ENCODE results near the gene PELI2. TPM values are rescaled to one million over a fixed set of nuclear protein-coding genes. Genes with fewer than 3 reads are reported as not detected.

The PELI2 gene
- total RNA-seq, 1 experiment from 2014 or later: 2.0 TPM

DNA sequence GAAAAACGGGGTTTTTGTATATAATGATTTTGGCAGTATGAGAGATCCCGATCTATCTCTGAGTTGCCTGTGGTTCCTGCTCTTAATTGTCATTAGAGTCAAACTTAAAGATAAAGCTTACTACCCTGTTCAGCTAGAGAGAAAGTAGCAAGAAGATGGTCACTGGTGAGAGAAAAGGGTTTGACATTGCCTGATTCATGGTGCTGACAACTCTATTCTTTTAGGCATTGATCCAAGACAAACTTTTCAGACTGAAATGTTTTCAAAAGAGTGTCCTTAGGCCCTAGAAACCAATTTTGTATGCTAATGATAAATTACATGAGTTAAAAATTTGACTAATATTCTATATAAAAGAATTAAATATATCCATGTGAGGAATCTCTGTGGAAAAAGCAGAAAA, 35.1 kb downstream of the PELI2 start:
- H3K27me3 ChIP-seq (ENCODE audit: insufficient read depth, low read length): peaks cover 34% of the 10 kb centered on the region

More for the DNA sequence above, 35.1 kb downstream of the PELI2 start:
- no peak overlapping the region for H3K27ac ChIP-seq (ENCODE audit: low read depth, low read length)
- H2AFZ ChIP-seq (ENCODE audit: low read depth, low read length, poor library complexity, severe bottlenecking): no peak overlapping the region
- DNase-seq (ENCODE audit: low read depth, low spot score) (no peak), ATAC-seq (no peak)
- no peaks in the 10 kb centered on the region; the same call in 1 of the 2 replicates for H4K20me1 ChIP-seq (ENCODE audit: insufficient read depth)
- intact Hi-C loops (cut with micrococcal nuclease): loop anchor here (2.0 kb wide), 1 partner anchor 34 kb away; the partner anchor contains the start of gene PELI2
- no peak overlapping the region for H3K4me2 ChIP-seq (ENCODE audit: low read length)
- no peaks in the 10 kb centered on the region for H3K4me1 ChIP-seq (ENCODE audit: control insufficient read depth in 1 of 2, insufficient read depth in 2 of 2, low read length in 2 of 2)
- H3K79me2 ChIP-seq (ENCODE audit: insufficient read depth, low read length): no peaks in the 10 kb centered on the region
- RAD21 ChIA-PET (ENCODE audit: low non-redundant PET in 1 of 2, low total read pairs in 2 of 2, uncharacterized antibody in 2 of 2, unreplicated experiment in 2 of 2): no interaction called here
- no peak overlapping the region for H3K9ac ChIP-seq (ENCODE audit: low read length)
- POLR2A ChIA-PET: no interaction called here
- no peak for TF ChIP-seq ZNF274 (IDR thresholded peaks at IDR 0.05; ENCODE audit: low read depth, low read length)
- TF ChIP-seq, protein P1, sequence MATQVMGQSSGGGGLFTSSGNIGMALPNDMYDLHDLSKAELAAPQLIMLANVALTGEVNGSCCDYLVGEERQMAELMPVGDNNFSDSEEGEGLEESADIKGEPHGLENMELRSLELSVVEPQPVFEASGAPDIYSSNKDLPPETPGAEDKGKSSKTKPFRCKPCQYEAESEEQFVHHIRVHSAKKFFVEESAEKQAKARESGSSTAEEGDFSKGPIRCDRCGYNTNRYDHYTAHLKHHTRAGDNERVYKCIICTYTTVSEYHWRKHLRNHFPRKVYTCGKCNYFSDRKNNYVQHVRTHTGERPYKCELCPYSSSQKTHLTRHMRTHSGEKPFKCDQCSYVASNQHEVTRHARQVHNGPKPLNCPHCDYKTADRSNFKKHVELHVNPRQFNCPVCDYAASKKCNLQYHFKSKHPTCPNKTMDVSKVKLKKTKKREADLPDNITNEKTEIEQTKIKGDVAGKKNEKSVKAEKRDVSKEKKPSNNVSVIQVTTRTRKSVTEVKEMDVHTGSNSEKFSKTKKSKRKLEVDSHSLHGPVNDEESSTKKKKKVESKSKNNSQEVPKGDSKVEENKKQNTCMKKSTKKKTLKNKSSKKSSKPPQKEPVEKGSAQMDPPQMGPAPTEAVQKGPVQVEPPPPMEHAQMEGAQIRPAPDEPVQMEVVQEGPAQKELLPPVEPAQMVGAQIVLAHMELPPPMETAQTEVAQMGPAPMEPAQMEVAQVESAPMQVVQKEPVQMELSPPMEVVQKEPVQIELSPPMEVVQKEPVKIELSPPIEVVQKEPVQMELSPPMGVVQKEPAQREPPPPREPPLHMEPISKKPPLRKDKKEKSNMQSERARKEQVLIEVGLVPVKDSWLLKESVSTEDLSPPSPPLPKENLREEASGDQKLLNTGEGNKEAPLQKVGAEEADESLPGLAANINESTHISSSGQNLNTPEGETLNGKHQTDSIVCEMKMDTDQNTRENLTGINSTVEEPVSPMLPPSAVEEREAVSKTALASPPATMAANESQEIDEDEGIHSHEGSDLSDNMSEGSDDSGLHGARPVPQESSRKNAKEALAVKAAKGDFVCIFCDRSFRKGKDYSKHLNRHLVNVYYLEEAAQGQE (IDR thresholded peaks at IDR 0.05; ENCODE audit: low read depth): no peak
- TF ChIP-seq EGR1 (IDR thresholded peaks at IDR 0.05; ENCODE audit: low read depth): no peak
- TF ChIP-seq, protein P2, sequence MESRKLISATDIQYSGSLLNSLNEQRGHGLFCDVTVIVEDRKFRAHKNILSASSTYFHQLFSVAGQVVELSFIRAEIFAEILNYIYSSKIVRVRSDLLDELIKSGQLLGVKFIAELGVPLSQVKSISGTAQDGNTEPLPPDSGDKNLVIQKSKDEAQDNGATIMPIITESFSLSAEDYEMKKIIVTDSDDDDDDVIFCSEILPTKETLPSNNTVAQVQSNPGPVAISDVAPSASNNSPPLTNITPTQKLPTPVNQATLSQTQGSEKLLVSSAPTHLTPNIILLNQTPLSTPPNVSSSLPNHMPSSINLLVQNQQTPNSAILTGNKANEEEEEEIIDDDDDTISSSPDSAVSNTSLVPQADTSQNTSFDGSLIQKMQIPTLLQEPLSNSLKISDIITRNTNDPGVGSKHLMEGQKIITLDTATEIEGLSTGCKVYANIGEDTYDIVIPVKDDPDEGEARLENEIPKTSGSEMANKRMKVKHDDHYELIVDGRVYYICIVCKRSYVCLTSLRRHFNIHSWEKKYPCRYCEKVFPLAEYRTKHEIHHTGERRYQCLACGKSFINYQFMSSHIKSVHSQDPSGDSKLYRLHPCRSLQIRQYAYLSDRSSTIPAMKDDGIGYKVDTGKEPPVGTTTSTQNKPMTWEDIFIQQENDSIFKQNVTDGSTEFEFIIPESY (IDR thresholded peaks at IDR 0.05; ENCODE audit: extremely low read depth, insufficient replicate concordance, low read length): no peak
- TF ChIP-seq, protein P3, sequence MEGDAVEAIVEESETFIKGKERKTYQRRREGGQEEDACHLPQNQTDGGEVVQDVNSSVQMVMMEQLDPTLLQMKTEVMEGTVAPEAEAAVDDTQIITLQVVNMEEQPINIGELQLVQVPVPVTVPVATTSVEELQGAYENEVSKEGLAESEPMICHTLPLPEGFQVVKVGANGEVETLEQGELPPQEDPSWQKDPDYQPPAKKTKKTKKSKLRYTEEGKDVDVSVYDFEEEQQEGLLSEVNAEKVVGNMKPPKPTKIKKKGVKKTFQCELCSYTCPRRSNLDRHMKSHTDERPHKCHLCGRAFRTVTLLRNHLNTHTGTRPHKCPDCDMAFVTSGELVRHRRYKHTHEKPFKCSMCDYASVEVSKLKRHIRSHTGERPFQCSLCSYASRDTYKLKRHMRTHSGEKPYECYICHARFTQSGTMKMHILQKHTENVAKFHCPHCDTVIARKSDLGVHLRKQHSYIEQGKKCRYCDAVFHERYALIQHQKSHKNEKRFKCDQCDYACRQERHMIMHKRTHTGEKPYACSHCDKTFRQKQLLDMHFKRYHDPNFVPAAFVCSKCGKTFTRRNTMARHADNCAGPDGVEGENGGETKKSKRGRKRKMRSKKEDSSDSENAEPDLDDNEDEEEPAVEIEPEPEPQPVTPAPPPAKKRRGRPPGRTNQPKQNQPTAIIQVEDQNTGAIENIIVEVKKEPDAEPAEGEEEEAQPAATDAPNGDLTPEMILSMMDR (IDR thresholded peaks at IDR 0.05 in 2 of 3, conservative IDR thresholded peaks at IDR 0.05 in 1 of 3; ENCODE audit: borderline replicate concordance in 1 of 3, insufficient read depth in 1 of 3, low read depth in 2 of 3, low read length in 2 of 3): no peak
- TF ChIP-seq FOSL1 (IDR thresholded peaks at IDR 0.05; ENCODE audit: low read depth): no peak
- no peak for TF ChIP-seq SIN3A (IDR thresholded peaks at IDR 0.05; ENCODE audit: low read depth)
- no peak for TF ChIP-seq RAD21 (IDR thresholded peaks at IDR 0.05; ENCODE audit: low read depth)
- TF ChIP-seq EZH2 (IDR thresholded peaks at IDR 0.05): no peak
- TF ChIP-seq ZFX (IDR thresholded peaks at IDR 0.05): no peak
- no peak for TF ChIP-seq TCF7L2 (IDR thresholded peaks at IDR 0.05; ENCODE audit: borderline replicate concordance, extremely low read depth, insufficient read depth, insufficient read length)
- no peak for TF ChIP-seq EZH2phosphoT487 (IDR thresholded peaks at IDR 0.05; ENCODE audit: borderline replicate concordance)
- TF ChIP-seq POLR2A (IDR thresholded peaks at IDR 0.05; ENCODE audit: borderline replicate concordance, extremely low read depth, insufficient read depth, insufficient read length): no peak
- TF ChIP-seq, protein P4, sequence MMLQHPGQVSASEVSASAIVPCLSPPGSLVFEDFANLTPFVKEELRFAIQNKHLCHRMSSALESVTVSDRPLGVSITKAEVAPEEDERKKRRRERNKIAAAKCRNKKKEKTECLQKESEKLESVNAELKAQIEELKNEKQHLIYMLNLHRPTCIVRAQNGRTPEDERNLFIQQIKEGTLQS (IDR thresholded peaks at IDR 0.05): no peak
- TF ChIP-seq JUND (IDR thresholded peaks at IDR 0.05): no peak
- TF ChIP-seq CBX3 (IDR thresholded peaks at IDR 0.05; ENCODE audit: low read depth): no peak
- BruUV-seq (replicated peaks): no TSS peak
- H3K4me3 ChIP-seq (replicated peaks in 1 of 2; ENCODE audit: low read depth in 1 of 2, low read length in 2 of 2): no peak overlapping the region
- no peaks in the 10 kb centered on the region for H3K9me3 ChIP-seq (ENCODE audit: control insufficient read depth in 1 of 2, insufficient read depth in 1 of 2, low read depth in 1 of 2, low read length in 2 of 2)
- CTCF ChIA-PET: no interaction called here
- H3K36me3 ChIP-seq (ENCODE audit: control insufficient read depth in 1 of 2, insufficient read depth in 2 of 2, low read length in 2 of 2): no peaks in the 10 kb centered on the region
- H3K9me2 ChIP-seq (ENCODE audit: insufficient read depth): no peaks in the 10 kb centered on the region
